IMR-90 (cell line): ENCODE data around the gene GRM5. TPM values are rescaled to one million over a fixed set of nuclear protein-coding genes. Genes with fewer than 3 reads are reported as not detected.

Experiments
- ATAC-seq: fragments of 200-7000 bp; cut with Tn5 transposase; 2 replicates; pipeline ENCODE4 v1.9.1; 2020; ENCODE audit warnings: low read depth, mild to moderate bottlenecking, moderate library complexity
- BruUV-seq: library from RNA; stranded (reverse); fragments of 400-500 nt; replicated peaks from 2 replicates; lab custom pipeline; 2021; lab: Mats Ljungman, UMichigan
- CTCF ChIA-PET: fragments of 300-600 bp; formaldehyde crosslinking; extraction: SDS; loops from one replicate; lab custom pipeline; 2021; ENCODE audit warnings: antibody characterized with exemption; lab: Yijun Ruan, JAX
- POLR2A ChIA-PET: fragments of 300-600 bp; sonication (Branson Sonifier 250); formaldehyde crosslinking; loops from one replicate; lab custom pipeline; 2022; ENCODE audit warnings: antibody characterized with exemption; ENCODE audit not compliant: unreplicated experiment; lab: Charles Lee
- DNase-seq: peaks from one replicate; pipeline ENCODE4 v3.0.0; 2013
- H2AFZ ChIP-seq: replicated peaks from 2 replicates; pipeline ENCODE3; 2013; ENCODE audit warnings: low read length, mild to moderate bottlenecking; ENCODE audit not compliant: poor library complexity
- H2AK5ac ChIP-seq: 2 replicates; pipeline ENCODE4 v1.6.1; 2013; ENCODE audit warnings: low read depth, low read length, inconsistent platforms
- H2AK9ac ChIP-seq: replicated peaks from 2 replicates; pipeline ENCODE3; 2013; ENCODE audit warnings: mild to moderate bottlenecking, low read depth, low read length, moderate library complexity; ENCODE audit not compliant: poor library complexity
- H2BK120ac ChIP-seq: 2 replicates; pipeline ENCODE4 v1.6.1; 2013; ENCODE audit warnings: low read depth, low read length, inconsistent platforms
- H2BK15ac ChIP-seq: 3 replicates; pipeline ENCODE4 v1.6.1; 2013; ENCODE audit warnings: low read depth, low read length, inconsistent platforms
- H2BK20ac ChIP-seq: 2 replicates; pipeline ENCODE4 v1.6.1; 2013; ENCODE audit warnings: low read depth, mild to moderate bottlenecking, inconsistent platforms, low read length, moderate library complexity
- H2BK5ac ChIP-seq: 2 replicates; pipeline ENCODE4 v1.6.1; 2013; ENCODE audit warnings: mild to moderate bottlenecking, low read depth, low read length, inconsistent platforms; ENCODE audit not compliant: poor library complexity, severe bottlenecking
- H3K14ac ChIP-seq: replicated peaks from 2 replicates; pipeline ENCODE4 v1.6.1; 2013; ENCODE audit warnings: low read depth, low read length, inconsistent platforms
- H3K18ac ChIP-seq: 2 replicates; pipeline ENCODE4 v1.6.1; 2013; ENCODE audit warnings: low read depth, low read length, control low read depth
- H3K23ac ChIP-seq: 2 replicates; pipeline ENCODE4 v1.6.1; 2013; ENCODE audit warnings: low read depth, low read length, inconsistent platforms
- H3K27ac ChIP-seq: 2 replicates; pipeline ENCODE4 v1.5.1; 2013; ENCODE audit warnings: mild to moderate bottlenecking, control low read depth, low read length; ENCODE audit not compliant: insufficient read depth
- H3K27me3 ChIP-seq: 2 replicates; pipeline ENCODE4 v1.6.1; 2013; ENCODE audit warnings: low read length; ENCODE audit not compliant: control insufficient read depth, insufficient read depth
- H3K36me3 ChIP-seq: 2 replicates; pipeline ENCODE4 v1.6.1; 2013; ENCODE audit warnings: low read length, mixed read lengths; ENCODE audit not compliant: control insufficient read depth, insufficient read depth
- H3K4ac ChIP-seq: 2 replicates; pipeline ENCODE4 v1.6.1; 2013; ENCODE audit warnings: low read depth, low read length, inconsistent platforms
- H3K4me1 ChIP-seq: 2 replicates; pipeline ENCODE4 v1.6.1; 2013; ENCODE audit warnings: low read length, mixed read lengths; ENCODE audit not compliant: control insufficient read depth, insufficient read depth
- H3K4me2 ChIP-seq: 2 replicates; pipeline ENCODE4 v1.6.1; 2013; ENCODE audit warnings: low read depth, mild to moderate bottlenecking, control low read depth, low read length, moderate library complexity
- H3K4me3 ChIP-seq: 2 replicates; pipeline ENCODE4 v1.5.1; 2013; ENCODE audit warnings: low read depth, mild to moderate bottlenecking, control low read depth, low read length, moderate library complexity; ENCODE audit not compliant: insufficient read depth
- H3K56ac ChIP-seq: 2 replicates; pipeline ENCODE4 v1.6.1; 2013; ENCODE audit warnings: low read length, inconsistent platforms; ENCODE audit not compliant: insufficient read depth; ENCODE audit errors: extremely low read depth
- H3K79me1 ChIP-seq, 2 experiments: 2 replicates each; pipeline ENCODE4 v1.6.1; 2013; ENCODE audit warnings: low read length in 2 of 2, inconsistent platforms in 1 of 2, low read depth in 1 of 2
- H3K9ac ChIP-seq: 2 replicates; pipeline ENCODE4 v1.6.1; 2013; ENCODE audit warnings: low read depth, low read length, control low read depth
- H3K9me1 ChIP-seq: 2 replicates; pipeline ENCODE4 v1.6.1; 2013; ENCODE audit warnings: low read length, inconsistent platforms; ENCODE audit not compliant: insufficient read depth
- H3K9me3 ChIP-seq: 2 replicates; pipeline ENCODE4 v1.6.1; 2013; ENCODE audit warnings: low read length; ENCODE audit not compliant: control insufficient read depth, insufficient read depth
- H4K20me1 ChIP-seq: 2 replicates; pipeline ENCODE4 v1.6.1; 2013; ENCODE audit warnings: low read length, inconsistent platforms; ENCODE audit not compliant: insufficient read depth
- H4K5ac ChIP-seq: 2 replicates; pipeline ENCODE4 v1.6.1; 2013; ENCODE audit warnings: mild to moderate bottlenecking, low read depth, low read length, control low read depth
- H4K8ac ChIP-seq, 2 experiments: 2 replicates each; pipeline ENCODE4 v1.6.1; 2013; ENCODE audit warnings: low read depth in 2 of 2, low read length in 2 of 2, control low read depth in 1 of 2, inconsistent platforms in 1 of 2
- H4K91ac ChIP-seq: 2 replicates; pipeline ENCODE4 v1.6.1; 2013; ENCODE audit warnings: low read depth, low read length, inconsistent platforms; ENCODE audit not compliant: insufficient read depth
- BHLHE40 ChIP-seq: fragments of 150-350 bp; IDR thresholded peaks from 2 replicates; pipeline ENCODE4 v1.6.1; 2016; ENCODE audit warnings: mild to moderate bottlenecking, low read depth, low read length
- CEBPB ChIP-seq: IDR thresholded peaks from 2 replicates; pipeline ENCODE4 v1.6.1; 2012; ENCODE audit warnings: low read depth, low read length, improper control_type of control experiment
- CHD1 ChIP-seq: IDR thresholded peaks from 2 replicates; pipeline ENCODE4 v1.6.1; 2012; ENCODE audit warnings: low read depth, low read length, improper control_type of control experiment
- FOS ChIP-seq: fragments of 150-350 bp; IDR thresholded peaks from 2 replicates; pipeline ENCODE4 v1.6.1; 2016; ENCODE audit warnings: low read depth, low read length
- MAFK ChIP-seq: IDR thresholded peaks from 2 replicates; pipeline ENCODE4 v1.6.1; 2012; ENCODE audit warnings: low read depth, low read length, improper control_type of control experiment
- MXI1 ChIP-seq: IDR thresholded peaks from 2 replicates; pipeline ENCODE4 v1.6.1; 2012; ENCODE audit warnings: low read depth, mild to moderate bottlenecking, low read length, moderate library complexity, borderline replicate concordance
- NFE2L2 ChIP-seq: fragments of 150-350 bp; IDR thresholded peaks from 2 replicates; pipeline ENCODE4 v1.6.1; 2016; ENCODE audit warnings: low read depth, mild to moderate bottlenecking, low read length
- RAD21 ChIP-seq: IDR thresholded peaks from 2 replicates; pipeline ENCODE4 v1.6.1; 2012; ENCODE audit warnings: low read length, improper control_type of control experiment
- RCOR1 ChIP-seq: IDR thresholded peaks from 2 replicates; pipeline ENCODE4 v1.6.1; 2012; ENCODE audit warnings: mild to moderate bottlenecking, low read length, improper control_type of control experiment; ENCODE audit not compliant: insufficient replicate concordance
- RFX5 ChIP-seq: IDR thresholded peaks from 2 replicates; pipeline ENCODE4 v1.8.0; 2012; ENCODE audit warnings: low read depth, mild to moderate bottlenecking, low read length, moderate library complexity
- SMC3 ChIP-seq: fragments of 150-350 bp; IDR thresholded peaks from 2 replicates; pipeline ENCODE4 v1.6.1; 2016; ENCODE audit warnings: low read depth, mild to moderate bottlenecking, antibody characterized with exemption, low read length, moderate library complexity
- WGBS, 2 experiments: methylation state at CpG; one replicate each; pipeline versions ENCODE4 v1.1.5 to v1.1.7; 2013; ENCODE audit warnings: missing lambda C conversion rate in 2 of 2; ENCODE audit not compliant: insufficient read length in 1 of 2; ENCODE audit errors: extremely low coverage in 2 of 2; 5-methylcytosine and 5-hydroxymethylcytosine counted together
- dilution Hi-C: fragments of 300-500 bp; cut with HindIII; formaldehyde crosslinking; loops from one replicate; pipeline ENCODE4 v1.14.3; 2018; ENCODE audit warnings: low sequenced_read_pairs; ENCODE audit not compliant: unreplicated experiment
- in situ Hi-C: fragments of 300-500 bp; cut with MboI; formaldehyde crosslinking; loops from 3 replicates; pipeline ENCODE4 v1.14.3; 2019; ENCODE audit warnings: low sequenced_read_pairs, inconsistent platforms, mixed read lengths
- intact Hi-C: fragments of 100-400 bp; cut with micrococcal nuclease; formaldehyde crosslinking; loops from 2 replicates; pipeline ENCODE4 v1.10.0; 2022
- polyA plus RNA-seq, 3 experiments: library from polyadenylated mRNA; depleted of rRNA; stranded (reverse); fragments of >200 nt; gene quantifications; 2 replicates each; pipeline ENCODE4 v1.2.3, GENCODE V29; 2012; ENCODE audit warnings: low replicate concordance in 1 of 3
- total RNA-seq: library from RNA; depleted of rRNA; stranded (reverse); fragments of >200 nt; gene quantifications from 2 replicates; pipeline ENCODE4 v1.2.3, GENCODE V29; 2012
- TF ChIP-seq, protein P1 (sequence below): fragments of 150-350 bp; IDR thresholded peaks from 2 replicates; pipeline ENCODE4 v1.6.1; 2016; ENCODE audit warnings: low read depth, mild to moderate bottlenecking, low read length, moderate library complexity, borderline replicate concordance
- TF ChIP-seq, protein P2 (sequence below): conservative IDR thresholded peaks from 2 replicates; pipeline ENCODE4 v1.5.1; 2012; ENCODE audit warnings: mild to moderate bottlenecking, low read depth, low read length, improper control_type of control experiment
- TF ChIP-seq, protein P3 (sequence below): fragments of 150-350 bp; IDR thresholded peaks from 2 replicates; pipeline ENCODE4 v1.6.1; 2017; ENCODE audit warnings: mild to moderate bottlenecking, antibody characterized with exemption, low read length, low read depth

GRM5 gene
- total and polyA plus RNA-seq, 2 of the 4 experiments (the other 2 are of a cell fraction): under 0.01 TPM

DNA sequence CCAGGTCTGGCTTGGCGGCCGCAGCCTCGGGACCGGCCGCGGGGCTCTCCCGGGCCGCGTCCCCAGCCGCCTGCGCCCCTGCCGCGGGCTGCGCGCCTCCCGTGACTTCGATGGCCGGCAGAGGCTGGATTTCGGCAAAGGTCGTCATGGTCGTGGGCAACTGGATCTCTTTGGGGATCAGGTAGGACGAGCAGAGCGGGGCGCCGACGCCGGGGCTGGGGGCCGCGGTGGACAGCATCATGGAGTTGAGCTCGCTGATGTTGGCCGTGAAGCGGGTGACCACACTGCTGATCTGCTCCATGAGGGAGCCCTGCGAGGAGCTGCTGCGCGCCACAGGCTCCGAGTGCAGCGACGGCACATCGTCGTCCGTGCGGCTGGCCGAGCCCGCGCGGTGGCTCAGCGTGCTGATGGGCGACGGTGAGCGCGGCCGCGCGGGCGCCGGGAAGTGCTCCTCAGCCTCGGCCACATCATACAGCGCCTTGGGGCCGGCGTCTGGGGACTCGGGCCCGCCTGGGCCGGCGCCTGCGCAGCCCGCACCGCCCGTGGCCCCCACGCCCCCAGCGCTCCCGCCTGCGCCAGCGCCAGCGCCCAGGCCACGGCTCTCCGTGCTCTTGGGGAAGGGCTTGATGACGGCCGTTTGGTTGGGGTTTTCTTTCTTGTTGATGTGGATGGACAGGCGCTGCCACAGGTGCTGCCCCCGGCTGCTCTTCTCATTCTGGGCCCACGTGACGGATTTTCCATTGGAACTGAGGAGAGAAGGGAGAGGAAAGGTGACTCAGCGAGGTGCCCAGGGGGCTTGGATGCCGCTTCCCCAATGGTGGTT is 556.8 kb downstream of the GRM5 start:
- CTCF ChIA-PET: no interaction called here
- no peak overlapping the region for H3K14ac ChIP-seq
- no peak overlapping the region for H3K9ac ChIP-seq
- BruUV-seq: no TSS peak
- H4K5ac ChIP-seq: no peak overlapping the region; the same call in 1 of the 2 replicates
- no peak overlapping the region for H3K18ac ChIP-seq
- no peak overlapping the region; the same call in 1 of the 2 replicates for H4K91ac ChIP-seq
- DNase-seq: no peak
- no peak overlapping the region for H4K8ac ChIP-seq
- peaks cover 1% of the 10 kb centered on the region; the same call in 1 of the 2 replicates for H3K4me1 ChIP-seq
- no peak overlapping the region for H2BK20ac ChIP-seq
- no peak overlapping the region for H2BK15ac ChIP-seq
- intact Hi-C loops: no loop called here
- no peak for ATAC-seq
- H3K4me2 ChIP-seq: no peak overlapping the region
- H3K56ac ChIP-seq: no peak overlapping the region
- peak overlapping the region; percentile 40 for H2BK120ac ChIP-seq
- dilution Hi-C loops: no loop called here
- no peak overlapping the region for H2BK5ac ChIP-seq
- no peak overlapping the region for H2AK9ac ChIP-seq
- 38% methylated on average over 49 of the region's 84 CpGs; no CpG with 5 or more reads in 1 of the 2 experiments for WGBS, 2 experiments
- peak overlapping the region; percentile 74 for H2AFZ ChIP-seq
- H3K4ac ChIP-seq: no peak overlapping the region
- no peaks in the 10 kb centered on the region for H3K9me1 ChIP-seq
- peak overlapping the region; percentile 13; the same call in 1 of the 2 replicates for H3K4me3 ChIP-seq
- no peak overlapping the region for H2AK5ac ChIP-seq
- H3K27ac ChIP-seq: no peak overlapping the region
- POLR2A ChIA-PET: no interaction called here
- H3K27me3 ChIP-seq: peaks cover 3% of the 10 kb centered on the region; the same call in 1 of the 2 replicates
- no peaks in the 10 kb centered on the region for H3K79me1 ChIP-seq
- H3K9me3 ChIP-seq: peaks cover 9% of the 10 kb centered on the region; the same call in 1 of the 2 replicates
- H4K20me1 ChIP-seq: no peaks in the 10 kb centered on the region
- H3K23ac ChIP-seq: no peak overlapping the region
- in situ Hi-C loops: no loop called here
- H3K36me3 ChIP-seq: no peaks in the 10 kb centered on the region
- no peak for TF ChIP-seq FOS
- TF ChIP-seq BHLHE40: no peak
- TF ChIP-seq RAD21: no peak
- no peak for TF ChIP-seq CEBPB
- TF ChIP-seq, protein P1, sequence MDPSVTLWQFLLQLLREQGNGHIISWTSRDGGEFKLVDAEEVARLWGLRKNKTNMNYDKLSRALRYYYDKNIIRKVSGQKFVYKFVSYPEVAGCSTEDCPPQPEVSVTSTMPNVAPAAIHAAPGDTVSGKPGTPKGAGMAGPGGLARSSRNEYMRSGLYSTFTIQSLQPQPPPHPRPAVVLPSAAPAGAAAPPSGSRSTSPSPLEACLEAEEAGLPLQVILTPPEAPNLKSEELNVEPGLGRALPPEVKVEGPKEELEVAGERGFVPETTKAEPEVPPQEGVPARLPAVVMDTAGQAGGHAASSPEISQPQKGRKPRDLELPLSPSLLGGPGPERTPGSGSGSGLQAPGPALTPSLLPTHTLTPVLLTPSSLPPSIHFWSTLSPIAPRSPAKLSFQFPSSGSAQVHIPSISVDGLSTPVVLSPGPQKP: no peak
- TF ChIP-seq, protein P2, sequence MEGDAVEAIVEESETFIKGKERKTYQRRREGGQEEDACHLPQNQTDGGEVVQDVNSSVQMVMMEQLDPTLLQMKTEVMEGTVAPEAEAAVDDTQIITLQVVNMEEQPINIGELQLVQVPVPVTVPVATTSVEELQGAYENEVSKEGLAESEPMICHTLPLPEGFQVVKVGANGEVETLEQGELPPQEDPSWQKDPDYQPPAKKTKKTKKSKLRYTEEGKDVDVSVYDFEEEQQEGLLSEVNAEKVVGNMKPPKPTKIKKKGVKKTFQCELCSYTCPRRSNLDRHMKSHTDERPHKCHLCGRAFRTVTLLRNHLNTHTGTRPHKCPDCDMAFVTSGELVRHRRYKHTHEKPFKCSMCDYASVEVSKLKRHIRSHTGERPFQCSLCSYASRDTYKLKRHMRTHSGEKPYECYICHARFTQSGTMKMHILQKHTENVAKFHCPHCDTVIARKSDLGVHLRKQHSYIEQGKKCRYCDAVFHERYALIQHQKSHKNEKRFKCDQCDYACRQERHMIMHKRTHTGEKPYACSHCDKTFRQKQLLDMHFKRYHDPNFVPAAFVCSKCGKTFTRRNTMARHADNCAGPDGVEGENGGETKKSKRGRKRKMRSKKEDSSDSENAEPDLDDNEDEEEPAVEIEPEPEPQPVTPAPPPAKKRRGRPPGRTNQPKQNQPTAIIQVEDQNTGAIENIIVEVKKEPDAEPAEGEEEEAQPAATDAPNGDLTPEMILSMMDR: no peak
- no peak for TF ChIP-seq NFE2L2
- TF ChIP-seq MAFK: no peak
- no peak for TF ChIP-seq MXI1
- TF ChIP-seq, protein P3, sequence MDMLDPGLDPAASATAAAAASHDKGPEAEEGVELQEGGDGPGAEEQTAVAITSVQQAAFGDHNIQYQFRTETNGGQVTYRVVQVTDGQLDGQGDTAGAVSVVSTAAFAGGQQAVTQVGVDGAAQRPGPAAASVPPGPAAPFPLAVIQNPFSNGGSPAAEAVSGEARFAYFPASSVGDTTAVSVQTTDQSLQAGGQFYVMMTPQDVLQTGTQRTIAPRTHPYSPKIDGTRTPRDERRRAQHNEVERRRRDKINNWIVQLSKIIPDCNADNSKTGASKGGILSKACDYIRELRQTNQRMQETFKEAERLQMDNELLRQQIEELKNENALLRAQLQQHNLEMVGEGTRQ: no peak
- TF ChIP-seq SMC3: no peak
- TF ChIP-seq CHD1: no peak
- no peak for TF ChIP-seq RFX5
- TF ChIP-seq RCOR1: no peak
